Liver (tissue), 9 donors: ENCODE measurements around the gene RNF5. TPM values are rescaled to one million over a fixed set of nuclear protein-coding genes. Genes with fewer than 3 reads are reported as not detected.

Experiments
- DNase-seq: peaks from one replicate; pipeline ENCODE4 v3.0.0-alpha.2; 2017; ENCODE audit warnings: low spot score
- H3K27ac ChIP-seq, 2 donors: one replicate each; pipeline ENCODE4 v1.7.0; 2013; ENCODE audit warnings: inconsistent platforms in 2 of 2, low read length in 2 of 2, control low read depth in 1 of 2, low read depth in 1 of 2, mild to moderate bottlenecking in 1 of 2
- H3K27me3 ChIP-seq, 4 donors: one replicate each; pipeline versions ENCODE4 v1.6.1 to v1.7.0; 2013; ENCODE audit warnings: low read length in 3 of 4, inconsistent platforms in 1 of 4, mild to moderate bottlenecking in 1 of 4, moderate library complexity in 1 of 4; ENCODE audit not compliant: control insufficient read depth in 4 of 4, insufficient read depth in 4 of 4
- H3K36me3 ChIP-seq, 4 donors: one replicate each; pipeline versions ENCODE4 v1.6.1 to v1.7.0; 2013; ENCODE audit warnings: low read length in 3 of 4, mild to moderate bottlenecking in 3 of 4, low read depth in 1 of 4, moderate library complexity in 1 of 4; ENCODE audit not compliant: control insufficient read depth in 4 of 4, insufficient read depth in 3 of 4
- H3K4me1 ChIP-seq, 4 donors: one replicate each; pipeline versions ENCODE4 v1.6.1 to v1.7.0; 2013; ENCODE audit warnings: low read length in 3 of 4, mild to moderate bottlenecking in 3 of 4, moderate library complexity in 1 of 4; ENCODE audit not compliant: control insufficient read depth in 4 of 4, insufficient read depth in 4 of 4
- H3K4me3 ChIP-seq, 3 donors: one replicate each; pipeline versions ENCODE4 v1.6.1 to v1.7.0; 2013; ENCODE audit warnings: low read length in 3 of 3, control low read depth in 1 of 3, low read depth in 1 of 3, mild to moderate bottlenecking in 1 of 3
- H3K9ac ChIP-seq, 2 donors: one replicate each; pipeline ENCODE4 v1.7.0; 2013; ENCODE audit warnings: low read length in 2 of 2, mild to moderate bottlenecking in 2 of 2, moderate library complexity in 2 of 2, control low read depth in 1 of 2, low read depth in 1 of 2
- H3K9me3 ChIP-seq, 4 donors: one replicate each; pipeline versions ENCODE4 v1.6.1 to v1.7.0; 2013; ENCODE audit warnings: low read length in 3 of 4; ENCODE audit not compliant: control insufficient read depth in 4 of 4
- ATF3 ChIP-seq: IDR thresholded peaks from 2 replicates; pipeline ENCODE4 v1.6.1; 2016; ENCODE audit warnings: antibody characterized with exemption
- EGR1 ChIP-seq, 2 donors: IDR thresholded peaks; 2 replicates each; pipeline ENCODE4 v1.6.1; 2016 to 2018; ENCODE audit warnings: antibody characterized with exemption in 2 of 2, low read depth in 2 of 2
- FOXA1 ChIP-seq: IDR thresholded peaks from 2 replicates; pipeline ENCODE4 v1.6.1; 2016; ENCODE audit warnings: antibody characterized with exemption
- HNF4A ChIP-seq, 2 donors: conservative IDR thresholded peaks; 2 replicates each; pipeline ENCODE4 v1.6.1; 2016; ENCODE audit warnings: antibody characterized with exemption in 2 of 2, mild to moderate bottlenecking in 2 of 2
- MAX ChIP-seq: IDR thresholded peaks from 2 replicates; pipeline ENCODE4 v1.6.1; 2016; ENCODE audit warnings: antibody characterized with exemption
- RAD21 ChIP-seq, 2 donors: IDR thresholded peaks; 2 replicates each; pipeline ENCODE4 v1.6.1; 2016; ENCODE audit warnings: antibody characterized with exemption in 2 of 2, mild to moderate bottlenecking in 2 of 2
- REST ChIP-seq: IDR thresholded peaks from 2 replicates; pipeline ENCODE4 v1.6.1; 2016; ENCODE audit warnings: antibody characterized with exemption, mild to moderate bottlenecking
- SP1 ChIP-seq: IDR thresholded peaks from 2 replicates; pipeline ENCODE4 v1.6.1; 2018; ENCODE audit warnings: antibody characterized with exemption, mild to moderate bottlenecking
- YY1 ChIP-seq: IDR thresholded peaks from 2 replicates; pipeline ENCODE4 v1.6.1; 2016; ENCODE audit warnings: antibody characterized with exemption, mild to moderate bottlenecking
- WGBS: extraction: QIAGEN DNeasy Blood & Tissue Kit; methylation state at CpG from one replicate; pipeline ENCODE4 v1.1.7; 2013; 5-methylcytosine and 5-hydroxymethylcytosine counted together
- polyA plus RNA-seq, 2 donors: library from polyadenylated mRNA; stranded (reverse) in 1 of 2; unstranded in 1 of 2; fragments of 200-250 nt in 1 of 2; fragments of >200 nt in 1 of 2; fragmentation: Nextera tagmentation in 1 of 2; extraction: Ambion mirVana in 1 of 2; gene quantifications; one replicate each; pipeline versions ENCODE4 v1.2.1 to v1.2.3, GENCODE V29; 2013 to 2015
- total RNA-seq, 2 donors: library from RNA; depleted of rRNA; stranded (reverse); fragments of >200 nt; gene quantifications; one replicate each; pipeline ENCODE4 v1.2.3, GENCODE V29; 2014
- donor health status: healthy.
- donor health status: healthy.
- donor health status: healthy.
- donor health status: healthy.
- donor health status: healthy.

RNF5 gene
- total and polyA plus RNA-seq, 4 donors, result 51.5 to 85.9 (median 61.0) TPM

GRCh38 chr6:32128751-32129296 lies 49.4 kb upstream of the RNF5 start:
- DNase-seq, result no peak

GRCh38 chr6:32129297-32130088 lies 48.7 kb upstream of the RNF5 start:
- H3K9me3 ChIP-seq, result no peaks in the 10 kb centered on the region
- H3K4me1 ChIP-seq, result peaks cover 3 to 28% (median 24%) of the 10 kb centered on the region in 4 donors
- H3K27ac ChIP-seq, result peak overlapping the region; percentile 93

More at GRCh38 chr6:32128751-32129296, 49.4 kb upstream of the RNF5 start:
- WGBS, result 91% methylated on average over 13 of the region's 13 CpGs
- no peaks in the 10 kb centered on the region for H3K9me3 ChIP-seq
- peak overlapping the region; percentile 23 to 65 (median 62) for H3K4me3 ChIP-seq
- peaks cover 2 to 12% (median 10%) of the 10 kb centered on the region in 4 donors for H3K36me3 ChIP-seq
- H3K9ac ChIP-seq, result no peak overlapping the region
- H3K27me3 ChIP-seq, result no peaks in the 10 kb centered on the region
- peaks cover 3 to 28% (median 24%) of the 10 kb centered on the region in 4 donors for H3K4me1 ChIP-seq
- H3K27ac ChIP-seq, result peak overlapping the region in 1 of 2 donors; percentile 19
- TF ChIP-seq SP1, result no peak

GRCh38 chr6:32131439-32131948 lies 46.7 kb upstream of the RNF5 start:
- TF ChIP-seq SP1, result no peak
- no peak for TF ChIP-seq ATF3
- TF ChIP-seq YY1, result no peak
- TF ChIP-seq MAX, result no peak
- no peak for TF ChIP-seq FOXA1
- TF ChIP-seq REST, result no peak
- no peak for DNase-seq
- no peak overlapping the region for H3K4me3 ChIP-seq

More at GRCh38 chr6:32129297-32130088, 48.7 kb upstream of the RNF5 start:
- WGBS, result 41% methylated on average over 22 of the region's 22 CpGs
- H3K36me3 ChIP-seq, result peaks cover 2 to 9% (median 8%) of the 10 kb centered on the region in 4 donors
- peak in 1 of 2 donors; percentile 9 for TF ChIP-seq HNF4A (conservative IDR thresholded peaks at IDR 0.05)
- TF ChIP-seq EGR1 (IDR thresholded peaks at IDR 0.05; ENCODE audit: low read depth in 2 of 2), result no peak
- no peak for TF ChIP-seq RAD21 (IDR thresholded peaks at IDR 0.05)
- peak overlapping the region in 1 of 2 donors; percentile 56 for H3K9ac ChIP-seq
- DNase-seq, result no peak
- H3K27me3 ChIP-seq, result no peaks in the 10 kb centered on the region
- peak overlapping the region; percentile 62 to 71 (median 65) for H3K4me3 ChIP-seq

More at GRCh38 chr6:32131439-32131948, 46.7 kb upstream of the RNF5 start:
- 85% methylated on average over 14 of the region's 14 CpGs for WGBS
- Histone ChIP-seq H3K36me3 (no peaks in the 10 kb centered on the region), H3K9ac (no peak overlapping the region), H3K9me3 (no peaks in the 10 kb centered on the region), H3K27me3 (no peaks in the 10 kb centered on the region), H3K4me1 (peaks cover 3 to 28% (median 24%) of the 10 kb centered on the region in 4 donors), H3K27ac (no peak overlapping the region)
